Caco-2 (cell line): ENCODE measurements around the gene FLYWCH2. TPM values are rescaled to one million over a fixed set of nuclear protein-coding genes. Genes with fewer than 3 reads are reported as not detected.
"Not testable (repeated sequence)": the region's sequence is repeated elsewhere in the genome, so short reads cannot be mapped to it uniquely, and the experiment has no call there.

Source experiments
- BruUV-seq: library from RNA; stranded (reverse); fragments of 400-500 nt; replicated peaks from 2 replicates; lab custom pipeline; 2021; lab: Mats Ljungman, UMichigan
- CTCF ChIA-PET: fragments of 300-600 bp; sonication (Branson Sonifier 250); formaldehyde crosslinking; loops from one replicate; lab custom pipeline; 2022; ENCODE audit warnings: antibody characterized with exemption; lab: Charles Lee
- POLR2A ChIA-PET: fragments of 300-600 bp; sonication (Branson Sonifier 250); formaldehyde crosslinking; loops from one replicate; lab custom pipeline; 2022; ENCODE audit warnings: antibody characterized with exemption; lab: Charles Lee
- DNase-seq, 2 experiments: peaks; one replicate each; pipeline versions ENCODE4 v3.0.0 to v3.0.0-alpha.2; 2020 to 2022
- H3K27me3 ChIP-seq: replicated peaks from 2 replicates; pipeline ENCODE4 v1.6.0; 2011; ENCODE audit warnings: low read length; ENCODE audit not compliant: control insufficient read depth, insufficient read depth
- H3K36me3 ChIP-seq: 2 replicates; pipeline ENCODE4 v1.5.1; 2011; ENCODE audit warnings: low read length; ENCODE audit not compliant: control insufficient read depth, insufficient read depth
- H3K4me1 ChIP-seq: fragments of 250-450 bp; sonication (Bioruptor Pico); 2 replicates; pipeline ENCODE4 v1.5.1; 2020; ENCODE audit warnings: mild to moderate bottlenecking
- H3K4me3 ChIP-seq: 2 replicates; pipeline ENCODE4 v1.5.1; 2011; ENCODE audit warnings: low read depth, mild to moderate bottlenecking, control low read depth, low read length
- H3K9me3 ChIP-seq: fragments of 250-450 bp; sonication (Bioruptor Pico); 2 replicates; pipeline ENCODE4 v1.5.1; 2020; ENCODE audit warnings: mild to moderate bottlenecking, moderate library complexity
- H3K27ac Mint-ChIP-seq: one replicate; pipeline ENCODE4 v1.8.0; 2022; ENCODE audit warnings: mixed read lengths; ENCODE audit not compliant: unreplicated experiment
- H3K27me3 Mint-ChIP-seq: one replicate; pipeline ENCODE4 v1.8.0; 2022; ENCODE audit warnings: mixed read lengths; ENCODE audit not compliant: insufficient read depth, unreplicated experiment
- H3K36me3 Mint-ChIP-seq: one replicate; pipeline ENCODE4 v1.8.0; 2022; ENCODE audit warnings: mild to moderate bottlenecking, mixed read lengths; ENCODE audit not compliant: insufficient read depth, unreplicated experiment
- H3K4me1 Mint-ChIP-seq: one replicate; pipeline ENCODE4 v1.8.0; 2022; ENCODE audit warnings: low read depth, mixed read lengths; ENCODE audit not compliant: unreplicated experiment
- H3K4me3 Mint-ChIP-seq: one replicate; pipeline ENCODE4 v1.8.0; 2022; ENCODE audit warnings: mild to moderate bottlenecking, moderate library complexity, mixed read lengths; ENCODE audit not compliant: unreplicated experiment
- H3K9me3 Mint-ChIP-seq: one replicate; pipeline ENCODE4 v1.8.0; 2022; ENCODE audit warnings: mixed read lengths; ENCODE audit not compliant: unreplicated experiment
- CTCF ChIP-seq, 2 experiments: fragments of 200-600 bp in 1 of 2; IDR thresholded peaks; 1 replicate in 1 of 2; 2 replicates in 1 of 2; pipeline versions ENCODE4 v1.5.1 to v1.8.0; 2011 to 2022; ENCODE audit warnings: antibody characterized with exemption in 1 of 2, control low read depth in 1 of 2, inconsistent platforms in 1 of 2, low read depth in 1 of 2, low read length in 1 of 2, mild to moderate bottlenecking in 1 of 2, moderate library complexity in 1 of 2; ENCODE audit not compliant: insufficient read depth in 1 of 2, severe bottlenecking in 1 of 2, unreplicated experiment in 1 of 2
- intact Hi-C: fragments of 100-400 bp; cut with micrococcal nuclease; formaldehyde crosslinking; loops from one replicate; pipeline ENCODE4 v1.10.0; 2022; ENCODE audit not compliant: unreplicated experiment
- total RNA-seq: library from RNA; stranded (reverse); gene quantifications from 2 replicates; pipeline ENCODE4 v1.2.3, GENCODE V29; 2022

FLYWCH2 gene
- total RNA-seq, 1 experiment from 2014 or later = 28.7 TPM

- no peak for DNase-seq
- Histone ChIP-seq H3K4me3 (peak overlapping the region; percentile 18), H3K4me1 (peaks cover 6% of the 10 kb centered on the region), H3K27me3 (no peaks in the 10 kb centered on the region), H3K9me3 (no peaks in the 10 kb centered on the region), H3K36me3 (no peaks in the 10 kb centered on the region)
- peak overlapping the region; percentile 80 for H3K27ac Mint-ChIP-seq
- H3K4me3 Mint-ChIP-seq = peak overlapping the region; percentile 92
- H3K36me3 Mint-ChIP-seq = peaks cover 33% of the 10 kb centered on the region
- intact Hi-C loops = loop anchor here (1.0 kb wide), 1 partner anchor 23 kb away; the partner anchor contains the start of gene FLYWCH2
- ChIA-PET POLR2A (interaction anchor here (0.5 to 1.0 kb wide), 5 partner anchors 23 to 117 kb away, joined by 3 to 18 read pairs (median 6); partner anchors contain the start of gene FLYWCH2), CTCF (interaction anchor here (0.9 to 1.5 kb wide), 7 partner anchors 13 to 67 kb away, joined by 3 to 15 read pairs (median 3); partner anchors contain the start of gene FLYWCH2)
- peaks cover 5% of the 10 kb centered on the region for H3K4me1 Mint-ChIP-seq
- no peaks in the 10 kb centered on the region for H3K27me3 Mint-ChIP-seq
- no peak for TF ChIP-seq CTCF (IDR thresholded peaks at IDR 0.05; ENCODE audit: insufficient read depth in 1 of 2, low read depth in 1 of 2, low read length in 1 of 2, severe bottlenecking in 1 of 2, unreplicated experiment in 1 of 2)
- H3K9me3 Mint-ChIP-seq = no peaks in the 10 kb centered on the region
- no TSS peak for BruUV-seq
Measured at GRCh38 chr16:2905988-2906387, 23.0 kb downstream of the FLYWCH2 start.

- BruUV-seq, H3K27me3 Mint-ChIP-seq, H3K4me1 ChIP-seq, H3K4me1 Mint-ChIP-seq, H3K27me3 ChIP-seq, H3K27ac Mint-ChIP-seq, H3K9me3 Mint-ChIP-seq, H3K4me3 ChIP-seq, H3K36me3 ChIP-seq, H3K9me3 ChIP-seq, intact Hi-C loops, POLR2A ChIA-PET: not testable (repeated sequence)
- CTCF ChIA-PET = interaction anchor here (0.9 to 1.7 kb wide), 3 partner anchors 20 to 130 kb away, joined by 3 to 16 read pairs (median 4); partner anchors contain the start of gene FLYWCH2
- Mint-ChIP-seq H3K36me3 (peaks cover 33% of the 10 kb centered on the region), H3K4me3 (peak overlapping the region; percentile 92)
- peak in 1 of 2 experiments; percentile 33 for TF ChIP-seq CTCF (IDR thresholded peaks at IDR 0.05; ENCODE audit: insufficient read depth in 1 of 2, low read depth in 1 of 2, low read length in 1 of 2, severe bottlenecking in 1 of 2, unreplicated experiment in 1 of 2)
- peak; percentile 58 to 64 for DNase-seq
Measured at GRCh38 chr16:2907084-2907753, 24.2 kb downstream of the FLYWCH2 start.

- no peaks in the 10 kb centered on the region for H3K9me3 Mint-ChIP-seq
- TF ChIP-seq CTCF (IDR thresholded peaks at IDR 0.05; ENCODE audit: insufficient read depth in 1 of 2, low read depth in 1 of 2, low read length in 1 of 2, severe bottlenecking in 1 of 2, unreplicated experiment in 1 of 2) = no peak
- Histone ChIP-seq H3K36me3 (no peaks in the 10 kb centered on the region), H3K4me1 (peaks cover 12% of the 10 kb centered on the region), H3K9me3 (no peaks in the 10 kb centered on the region), H3K27me3 (no peaks in the 10 kb centered on the region), H3K4me3 (no peak overlapping the region)
- no TSS peak for BruUV-seq
- intact Hi-C loops = no loop called here
- POLR2A ChIA-PET = interaction anchor here (1.7 kb wide), 1 partner anchor 28 kb away, joined by 10 read pairs; the partner anchor contains the start of gene FLYWCH2
- DNase-seq = no peak
- peaks cover 7% of the 10 kb centered on the region for H3K4me1 Mint-ChIP-seq
- no peak overlapping the region for H3K27ac Mint-ChIP-seq
- CTCF ChIA-PET = interaction anchor here (1.7 to 1.8 kb wide), 2 partner anchors 16 to 71 kb away, joined by 5 to 15 read pairs; no protein-coding TSS in a partner anchor
- H3K36me3 Mint-ChIP-seq = peaks cover 20% of the 10 kb centered on the region
- peak overlapping the region; percentile 8 for H3K4me3 Mint-ChIP-seq
- H3K27me3 Mint-ChIP-seq = no peaks in the 10 kb centered on the region
Measured at GRCh38 chr16:2910441-2910969, 27.5 kb downstream of the FLYWCH2 start.
